Brain microvascular endothelial cell (primary cell): ENCODE measurements around the gene EML4.

Source experiments
- DNase-seq: peaks from one replicate; pipeline ENCODE4 v3.0.0-alpha.2; 2020
- H3K27ac ChIP-seq: fragments of 250-450 bp; sonication (Bioruptor Pico); 2 replicates; pipeline ENCODE4 v1.5.1; 2020; ENCODE audit warnings: mild to moderate bottlenecking, moderate library complexity
- H3K27me3 ChIP-seq: fragments of 250-450 bp; sonication (Bioruptor Pico); replicated peaks from 2 replicates; pipeline ENCODE4 v1.5.1; 2020; ENCODE audit warnings: mild to moderate bottlenecking
- H3K36me3 ChIP-seq: fragments of 250-450 bp; sonication (Bioruptor Pico); replicated peaks from 2 replicates; pipeline ENCODE4 v1.5.1; 2020; ENCODE audit warnings: mild to moderate bottlenecking
- H3K4me3 ChIP-seq: 2 replicates; pipeline ENCODE4 v1.5.1; 2011; ENCODE audit warnings: low read depth, mild to moderate bottlenecking, control low read depth, low read length, moderate library complexity
- in situ Hi-C: cut with HindIII; loops from 2 replicates; pipeline ENCODE4 v1.10.0; 2017; ENCODE audit warnings: low sequenced_read_pairs, low pct_ligation_motif_present
- TF ChIP-seq, protein P1 (sequence below): IDR thresholded peaks from 2 replicates; pipeline ENCODE4 v1.5.1; 2011; ENCODE audit warnings: low read depth, mild to moderate bottlenecking, moderate library complexity, low read length, control low read depth, inconsistent platforms; ENCODE audit errors: missing control alignments

The EML4 gene

DNA sequence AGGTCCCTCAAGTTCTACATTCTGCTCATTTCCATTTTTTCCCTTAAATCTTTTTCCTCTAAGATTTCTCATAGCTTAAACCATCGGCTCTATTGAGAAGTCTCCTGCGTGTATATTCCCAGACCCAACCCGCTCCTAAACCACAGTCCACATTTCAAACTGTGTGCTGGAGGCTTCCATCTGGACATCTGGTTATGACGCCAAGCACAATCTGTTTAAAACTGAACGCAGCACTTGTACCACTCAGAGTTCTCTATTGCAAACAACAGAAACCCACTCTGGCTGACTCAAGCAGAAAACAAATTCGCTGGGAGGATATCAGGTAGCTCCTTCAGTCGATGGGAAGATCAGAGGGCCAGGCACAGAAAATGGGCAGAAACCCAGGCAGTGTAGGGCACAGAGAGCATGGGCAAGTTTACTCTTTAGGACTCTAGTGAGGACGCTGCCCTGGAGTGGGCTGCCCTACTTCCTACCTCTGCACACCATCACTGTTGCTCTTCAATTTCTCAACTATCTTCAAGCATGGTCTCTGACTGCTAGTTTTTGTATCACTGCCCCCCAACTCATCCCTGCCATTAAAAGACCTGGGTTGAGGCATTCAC is 5.6 kb upstream of the EML4 start:
- in situ Hi-C loops: no loop called here
- H3K36me3 ChIP-seq: no peaks in the 10 kb centered on the region
- TF ChIP-seq, protein P1, sequence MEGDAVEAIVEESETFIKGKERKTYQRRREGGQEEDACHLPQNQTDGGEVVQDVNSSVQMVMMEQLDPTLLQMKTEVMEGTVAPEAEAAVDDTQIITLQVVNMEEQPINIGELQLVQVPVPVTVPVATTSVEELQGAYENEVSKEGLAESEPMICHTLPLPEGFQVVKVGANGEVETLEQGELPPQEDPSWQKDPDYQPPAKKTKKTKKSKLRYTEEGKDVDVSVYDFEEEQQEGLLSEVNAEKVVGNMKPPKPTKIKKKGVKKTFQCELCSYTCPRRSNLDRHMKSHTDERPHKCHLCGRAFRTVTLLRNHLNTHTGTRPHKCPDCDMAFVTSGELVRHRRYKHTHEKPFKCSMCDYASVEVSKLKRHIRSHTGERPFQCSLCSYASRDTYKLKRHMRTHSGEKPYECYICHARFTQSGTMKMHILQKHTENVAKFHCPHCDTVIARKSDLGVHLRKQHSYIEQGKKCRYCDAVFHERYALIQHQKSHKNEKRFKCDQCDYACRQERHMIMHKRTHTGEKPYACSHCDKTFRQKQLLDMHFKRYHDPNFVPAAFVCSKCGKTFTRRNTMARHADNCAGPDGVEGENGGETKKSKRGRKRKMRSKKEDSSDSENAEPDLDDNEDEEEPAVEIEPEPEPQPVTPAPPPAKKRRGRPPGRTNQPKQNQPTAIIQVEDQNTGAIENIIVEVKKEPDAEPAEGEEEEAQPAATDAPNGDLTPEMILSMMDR: no peak
- H3K4me3 ChIP-seq: no peak overlapping the region
- no peak overlapping the region for H3K27ac ChIP-seq
- no peak for DNase-seq
- no peaks in the 10 kb centered on the region for H3K27me3 ChIP-seq

GRCh38 chr2:42164046-42164445 is 5.1 kb upstream of the EML4 start:
- no peak overlapping the region for H3K27ac ChIP-seq
- DNase-seq: no peak
- in situ Hi-C loops: no loop called here
- H3K27me3 ChIP-seq: no peaks in the 10 kb centered on the region
- H3K4me3 ChIP-seq: no peak overlapping the region
- TF ChIP-seq, protein P1: no peak
- no peaks in the 10 kb centered on the region for H3K36me3 ChIP-seq

DNA sequence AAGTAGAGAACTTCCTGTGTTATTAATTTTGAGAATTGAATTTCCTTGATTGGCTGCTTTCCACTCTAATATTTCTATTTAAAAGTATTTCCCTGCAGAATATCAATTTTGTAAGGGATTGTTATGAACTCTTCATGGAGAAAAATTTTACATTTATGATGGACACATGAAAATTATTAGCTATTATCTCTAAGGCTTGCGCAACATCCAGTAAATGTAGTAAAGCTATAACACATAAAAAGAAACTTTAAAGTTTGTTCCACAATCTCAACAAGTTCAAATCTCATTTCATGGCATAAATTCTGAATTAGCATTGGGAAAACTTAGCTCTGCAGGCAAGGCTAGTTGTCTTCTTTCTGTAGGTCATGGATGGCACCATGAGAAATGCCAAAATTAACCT is 4.2 kb upstream of the EML4 start:
- Histone ChIP-seq H3K36me3 (no peaks in the 10 kb centered on the region), H3K27me3 (no peaks in the 10 kb centered on the region), H3K27ac (no peak overlapping the region), H3K4me3 (no peak overlapping the region)
- DNase-seq: no peak
- TF ChIP-seq, protein P1: no peak
- in situ Hi-C loops: no loop called here

DNA sequence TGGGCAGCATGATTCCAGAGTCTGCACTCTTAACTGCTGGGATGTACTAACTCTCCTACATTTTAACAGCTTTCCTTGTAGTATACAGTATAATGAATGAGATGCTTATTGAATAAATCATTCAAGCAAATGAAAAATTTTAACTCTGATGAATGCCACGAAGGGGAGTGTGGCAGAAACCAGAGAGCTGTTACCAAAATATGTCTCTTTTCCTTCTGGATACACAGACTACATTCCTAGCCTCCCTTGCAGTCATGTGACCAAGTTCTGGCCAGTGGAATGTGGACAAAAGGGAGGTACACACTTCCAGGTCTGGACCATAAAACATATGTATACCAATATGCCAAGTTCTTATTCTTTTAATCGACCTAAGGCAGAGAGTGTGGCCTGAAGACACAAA is 1.7 kb upstream of the EML4 start:
- in situ Hi-C loops: no loop called here
- Histone ChIP-seq H3K36me3 (no peaks in the 10 kb centered on the region), H3K27me3 (no peaks in the 10 kb centered on the region), H3K27ac (no peak overlapping the region), H3K4me3 (no peak overlapping the region)
- no peak for DNase-seq
- TF ChIP-seq, protein P1: no peak

- no peak for DNase-seq
- Histone ChIP-seq H3K36me3 (no peaks in the 10 kb centered on the region), H3K27ac (no peak overlapping the region), H3K27me3 (no peaks in the 10 kb centered on the region), H3K4me3 (peak overlapping the region; percentile 28)
- in situ Hi-C loops: no loop called here
- TF ChIP-seq, protein P1: no peak
Measured at GRCh38 chr2:42168459-42169099, 574 bp upstream of the EML4 start.
